ENCODE data around the gene TMEM240. TPM values are rescaled to one million over a fixed set of nuclear protein-coding genes. Genes with fewer than 3 reads are reported as not detected.
"Not testable (repeated sequence)": the region's sequence is repeated elsewhere in the genome, so short reads cannot be mapped to it uniquely, and the experiment has no call there.

The TMEM240 gene
- total and polyA plus RNA-seq, 10 donors, result 0.39 to 5.3 (median 2.6) TPM; not detected in 1

DNA sequence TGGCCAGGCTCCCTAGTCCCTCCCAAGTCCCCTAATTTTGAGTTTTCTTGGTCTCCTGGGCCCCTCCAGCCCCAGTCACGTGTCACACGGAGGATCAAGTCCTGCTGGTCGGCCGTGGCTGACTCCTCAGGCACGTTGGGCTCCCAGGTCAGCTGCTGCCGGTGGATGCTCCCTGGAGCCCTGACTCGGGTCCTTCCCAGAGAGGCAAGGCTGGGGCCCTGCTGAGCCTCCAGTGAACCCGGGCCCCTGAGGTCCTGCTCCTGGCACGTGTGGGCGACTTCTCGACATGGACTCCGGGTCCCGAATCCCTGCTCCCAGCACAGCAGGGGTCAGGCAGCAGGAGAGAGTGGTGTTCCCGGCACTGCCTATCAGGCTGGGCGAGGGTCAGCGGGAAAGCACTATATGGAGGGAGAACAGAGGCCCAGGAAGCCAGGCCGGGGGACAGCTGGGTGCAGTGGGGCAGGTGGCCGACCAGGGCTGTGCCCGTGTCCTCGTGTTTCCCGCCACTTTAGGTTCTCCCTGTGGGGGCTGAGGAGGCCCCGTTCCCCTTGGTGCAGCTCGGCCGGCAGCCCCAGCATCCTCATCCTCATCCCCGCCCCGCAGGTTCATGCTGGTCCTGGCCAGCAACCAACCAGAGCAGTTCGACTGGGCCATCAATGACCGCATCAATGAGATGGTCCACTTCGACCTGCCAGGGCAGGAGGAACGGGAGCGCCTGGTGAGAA is 13.2 kb downstream of the TMEM240 start:
- H3K27ac ChIP-seq, result no peak overlapping the region
- H3K36me3 ChIP-seq, result peaks cover 0 to 93% (median 47%) of the 10 kb centered on the region in 6 donors
- no peaks in the 10 kb centered on the region for H3K4me1 ChIP-seq
- 92 to 96% (median 95%) methylated on average over 28 to 31 of the region's 31 CpGs for WGBS, 5 donors
- DNase-seq, result no peak
- peak in 1 of 3 donors; percentile 18 for TF ChIP-seq POLR2AphosphoS5 (IDR thresholded peaks at IDR 0.05)
- TF ChIP-seq, protein P1, sequence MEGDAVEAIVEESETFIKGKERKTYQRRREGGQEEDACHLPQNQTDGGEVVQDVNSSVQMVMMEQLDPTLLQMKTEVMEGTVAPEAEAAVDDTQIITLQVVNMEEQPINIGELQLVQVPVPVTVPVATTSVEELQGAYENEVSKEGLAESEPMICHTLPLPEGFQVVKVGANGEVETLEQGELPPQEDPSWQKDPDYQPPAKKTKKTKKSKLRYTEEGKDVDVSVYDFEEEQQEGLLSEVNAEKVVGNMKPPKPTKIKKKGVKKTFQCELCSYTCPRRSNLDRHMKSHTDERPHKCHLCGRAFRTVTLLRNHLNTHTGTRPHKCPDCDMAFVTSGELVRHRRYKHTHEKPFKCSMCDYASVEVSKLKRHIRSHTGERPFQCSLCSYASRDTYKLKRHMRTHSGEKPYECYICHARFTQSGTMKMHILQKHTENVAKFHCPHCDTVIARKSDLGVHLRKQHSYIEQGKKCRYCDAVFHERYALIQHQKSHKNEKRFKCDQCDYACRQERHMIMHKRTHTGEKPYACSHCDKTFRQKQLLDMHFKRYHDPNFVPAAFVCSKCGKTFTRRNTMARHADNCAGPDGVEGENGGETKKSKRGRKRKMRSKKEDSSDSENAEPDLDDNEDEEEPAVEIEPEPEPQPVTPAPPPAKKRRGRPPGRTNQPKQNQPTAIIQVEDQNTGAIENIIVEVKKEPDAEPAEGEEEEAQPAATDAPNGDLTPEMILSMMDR (IDR thresholded peaks at IDR 0.05 in 8 of 11, conservative IDR thresholded peaks at IDR 0.05 in 3 of 11), result no peak
- peaks cover 0 to 15% (median 15%) of the 10 kb centered on the region in 8 donors for H3K9me3 ChIP-seq
- H3K4me3 ChIP-seq, result no peak overlapping the region
- H3K27me3 ChIP-seq (replicated peaks in 1 of 7), result no peaks in the 10 kb centered on the region
- intact Hi-C loops (cut with DNase I; ENCODE audit: low total_unique reads), result no loop called here

DNA sequence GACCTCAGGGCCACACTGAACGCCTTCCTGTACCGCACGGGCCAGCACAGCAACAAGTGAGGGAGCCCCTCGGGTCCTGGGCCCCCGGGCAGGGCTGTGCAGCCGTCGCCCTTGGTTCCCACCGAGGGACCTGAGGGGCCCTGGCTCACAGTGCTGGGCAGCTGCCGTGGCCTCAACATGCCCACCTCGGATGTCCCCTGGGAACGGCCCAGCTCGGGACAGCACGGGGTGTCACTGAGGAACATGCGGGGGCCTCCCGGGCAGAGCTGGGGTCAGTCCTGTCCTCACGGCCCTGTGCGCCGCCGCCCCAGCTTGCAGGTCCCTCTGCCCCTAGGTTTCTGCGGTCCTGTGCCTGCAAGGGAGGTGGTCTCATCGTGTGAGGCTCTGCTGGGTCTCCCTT is 13.9 kb downstream of the TMEM240 start:
- H3K36me3 ChIP-seq, result peaks cover 0 to 94% (median 53%) of the 10 kb centered on the region in 6 donors
- WGBS, 5 donors, result 93 to 95% (median 95%) methylated on average over 6 to 20 of the region's 21 CpGs; no CpG with 5 or more reads in 1 of the 5 donors

DNA sequence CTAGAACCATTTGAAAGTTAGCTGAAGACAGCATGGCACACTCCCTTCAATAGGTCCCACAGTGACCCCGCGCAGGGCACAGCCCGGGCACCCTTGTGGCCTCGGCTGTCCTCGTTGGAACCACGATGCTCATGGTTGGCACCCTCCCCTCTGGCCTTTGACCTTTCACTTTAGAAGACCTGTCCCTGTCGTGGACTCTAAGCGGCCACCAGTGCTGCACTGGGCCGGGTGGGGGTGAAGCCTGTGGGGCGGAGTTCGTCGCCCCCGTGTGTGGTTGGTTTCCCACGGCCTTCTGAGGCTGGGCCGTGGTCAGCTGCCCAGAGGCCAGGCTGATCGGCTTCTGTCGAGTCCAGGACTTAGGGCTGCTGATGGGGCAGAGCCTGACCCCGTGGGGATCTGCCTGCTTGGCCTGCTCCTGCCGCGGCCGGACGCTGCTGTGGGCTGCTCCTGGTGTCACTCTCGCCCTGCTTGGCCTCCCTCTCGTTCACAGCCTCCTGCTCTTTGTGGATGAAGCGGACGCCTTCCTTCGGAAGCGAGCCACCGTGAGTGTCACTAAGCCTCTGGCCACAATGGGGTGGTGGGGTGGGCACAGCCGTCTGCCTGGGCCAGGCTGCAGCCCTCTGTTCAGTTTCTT is 15.6 kb downstream of the TMEM240 start:
- 92 to 94% (median 93%) methylated on average over 24 to 26 of the region's 30 CpGs for WGBS, 5 donors
- H3K36me3 ChIP-seq, result peaks cover 0 to 98% (median 67%) of the 10 kb centered on the region in 6 donors
- intact Hi-C loops (cut with DNase I; ENCODE audit: low total_unique reads); H3K27me3 ChIP-seq (replicated peaks in 1 of 7); H3K4me1 ChIP-seq; H3K9me3 ChIP-seq; DNase-seq; H3K4me3 ChIP-seq; H3K27ac ChIP-seq: not testable (repeated sequence)

More for the DNA sequence above, 13.9 kb downstream of the TMEM240 start:
- DNase-seq; H3K27me3 ChIP-seq (replicated peaks in 1 of 7); intact Hi-C loops (cut with DNase I; ENCODE audit: low total_unique reads); H3K27ac ChIP-seq; H3K4me3 ChIP-seq; H3K4me1 ChIP-seq; H3K9me3 ChIP-seq: not testable (repeated sequence)

DNA sequence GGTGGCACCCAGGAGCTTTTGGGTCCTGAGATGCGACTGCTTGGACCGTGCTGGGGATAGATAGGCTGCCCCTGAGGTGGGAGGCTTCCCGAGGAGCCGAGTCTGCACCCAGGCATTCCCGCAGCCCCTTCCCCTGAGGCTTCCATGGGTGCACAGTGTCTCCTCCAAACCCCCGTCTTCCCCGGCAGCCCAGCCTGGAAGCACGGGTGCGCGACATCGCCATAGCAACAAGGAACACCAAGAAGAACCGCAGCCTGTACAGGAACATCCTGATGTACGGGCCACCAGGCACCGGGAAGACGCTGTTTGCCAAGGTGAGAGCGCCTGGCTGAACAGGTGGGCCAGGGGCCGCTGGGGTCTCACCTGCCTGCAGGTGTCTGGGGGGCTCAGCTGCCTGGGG is 16.8 kb downstream of the TMEM240 start:
- DNase-seq; H3K9me3 ChIP-seq; H3K4me3 ChIP-seq; H3K27ac ChIP-seq; H3K27me3 ChIP-seq (replicated peaks in 1 of 7); H3K4me1 ChIP-seq; intact Hi-C loops (cut with DNase I; ENCODE audit: low total_unique reads): not testable (repeated sequence)
- peaks cover 0 to 93% (median 57%) of the 10 kb centered on the region in 6 donors for H3K36me3 ChIP-seq
- WGBS, 5 donors, result 91 to 95% (median 94%) methylated on average over 9 to 17 of the region's 17 CpGs; no CpG with 5 or more reads in 1 of the 5 donors

DNA sequence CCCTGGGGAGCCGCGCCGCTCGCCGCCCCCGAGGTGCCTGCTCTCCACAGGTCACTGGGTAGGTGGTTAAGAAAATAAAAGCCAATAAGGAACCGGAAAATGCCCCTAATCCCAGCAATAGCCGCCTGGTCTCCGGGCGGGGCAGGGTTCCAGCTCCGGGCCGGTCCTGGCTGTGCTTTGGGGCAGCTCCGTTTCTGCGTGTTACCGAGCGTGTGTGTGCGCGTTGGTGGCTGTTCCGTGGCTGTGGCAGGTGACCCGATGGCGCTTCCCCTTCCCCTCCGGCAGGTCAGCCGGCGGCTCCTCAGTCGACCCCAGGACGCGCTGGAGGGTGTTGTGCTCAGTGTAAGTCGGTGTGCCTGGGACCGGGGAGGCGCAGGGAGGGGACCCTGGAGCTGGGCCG is 17.2 kb downstream of the TMEM240 start:
- intact Hi-C loops (cut with DNase I; ENCODE audit: low total_unique reads); H3K27me3 ChIP-seq (replicated peaks in 1 of 7); H3K4me3 ChIP-seq; H3K4me1 ChIP-seq; H3K9me3 ChIP-seq; DNase-seq; H3K27ac ChIP-seq: not testable (repeated sequence)
- H3K36me3 ChIP-seq, result peaks cover 0 to 93% (median 53%) of the 10 kb centered on the region in 6 donors
- 93 to 97% (median 96%) methylated on average over 18 to 31 of the region's 31 CpGs for WGBS, 5 donors

DNA sequence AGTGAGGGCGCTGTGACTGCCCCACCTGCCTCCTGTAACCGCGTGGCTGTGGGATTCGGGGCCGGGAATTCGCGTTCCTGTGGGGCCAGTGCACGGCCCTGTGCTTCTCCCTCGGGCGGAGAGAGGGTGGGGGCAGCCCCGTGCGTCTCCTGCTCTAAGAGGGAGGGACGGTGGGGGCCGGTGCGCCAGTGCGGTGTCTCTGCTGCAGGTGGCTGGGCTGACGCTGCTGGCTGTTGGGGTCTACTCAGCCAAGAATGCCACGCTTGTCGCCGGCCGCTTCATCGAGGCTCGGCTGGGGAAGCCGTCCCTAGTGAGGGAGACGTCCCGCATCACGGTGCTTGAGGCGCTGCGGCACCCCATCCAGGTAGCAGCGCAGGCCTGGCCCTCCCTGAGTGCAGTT is 17.9 kb downstream of the TMEM240 start:
- DNase-seq; intact Hi-C loops (cut with DNase I; ENCODE audit: low total_unique reads); H3K4me1 ChIP-seq; H3K4me3 ChIP-seq; H3K9me3 ChIP-seq; H3K27ac ChIP-seq; H3K27me3 ChIP-seq (replicated peaks in 1 of 7): not testable (repeated sequence)
- peaks cover 0 to 93% (median 46%) of the 10 kb centered on the region in 6 donors for H3K36me3 ChIP-seq
- 94 to 98% (median 96%) methylated on average over 4 to 30 of the region's 30 CpGs for WGBS, 5 donors

Data from spleen (tissue), 11 donors.